B cell (primary cell): ENCODE data around the gene AGAP1.

ENCODE experiments used
- CTCF ChIP-seq: fragments of 200-600 bp; IDR thresholded peaks from one replicate; pipeline ENCODE4 v1.8.0; 2022; ENCODE audit warnings: antibody characterized with exemption, mild to moderate bottlenecking
- EZH2 ChIP-seq: IDR thresholded peaks from 2 replicates; pipeline ENCODE4 v1.6.1; 2012; ENCODE audit warnings: borderline replicate concordance, low read depth, mild to moderate bottlenecking, moderate library complexity, low read length; ENCODE audit not compliant: insufficient read depth, poor library complexity, severe bottlenecking

GRCh38 chr2:235692076-235692475 is 198.2 kb downstream of the AGAP1 start:
- TF ChIP-seq CTCF: no peak
- no peak for TF ChIP-seq EZH2
